ENCODE data around the gene TIMM21.

GRCh38 chr18:74184875-74185274 is 36.6 kb downstream of the TIMM21 start:
- TF ChIP-seq CTCF (IDR thresholded peaks at IDR 0.05) (no peak), POLR2A (IDR thresholded peaks at IDR 0.05) (no peak), POLR2AphosphoS5 (IDR thresholded peaks at IDR 0.05; ENCODE audit: insufficient read depth in 1 of 2, low read depth in 1 of 2) (no peak)

Measured in vagina (tissue), 2 donors.